GM18505 (cell line): ENCODE results near the gene CACNA1H.

Experiments used
- ATAC-seq: cut with Tn5 transposase; IDR thresholded peaks from one replicate; pipeline ENCODE4 v1.9.1; 2021; ENCODE audit not compliant: unreplicated experiment
- POLR2A ChIP-seq: IDR thresholded peaks from 4 replicates; pipeline ENCODE4 v1.6.1; 2011; ENCODE audit warnings: borderline replicate concordance; ENCODE audit not compliant: insufficient read depth, insufficient read length; ENCODE audit errors: extremely low read depth

Gene CACNA1H

DNA sequence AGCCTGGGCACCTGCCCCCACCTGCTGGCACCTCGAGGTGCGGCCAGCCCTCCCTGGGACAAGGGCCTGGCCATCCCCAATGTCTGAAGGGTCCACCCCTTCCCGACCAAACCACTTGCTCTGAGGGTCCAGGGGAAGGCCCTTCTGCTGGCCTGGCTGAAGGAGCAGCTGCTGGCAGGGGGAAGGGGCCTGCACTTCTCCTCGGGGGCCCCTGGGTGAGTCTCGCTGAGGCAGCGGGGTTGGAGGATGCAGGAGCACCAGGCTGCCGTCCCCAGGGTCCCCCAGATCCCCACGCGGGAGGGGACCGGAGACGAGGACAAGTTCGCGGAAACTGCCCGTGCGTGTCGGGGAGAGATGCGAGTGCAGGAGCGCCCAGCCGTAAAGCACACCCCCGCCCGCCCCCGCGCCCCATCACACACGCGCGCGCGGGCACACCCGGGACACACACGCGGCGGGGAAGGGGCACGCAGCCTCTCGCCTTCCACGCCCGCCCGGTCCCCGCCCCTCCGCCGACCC lies 725 bp upstream of the CACNA1H start:
- ATAC-seq: no peak
- no peak for TF ChIP-seq POLR2A

DNA sequence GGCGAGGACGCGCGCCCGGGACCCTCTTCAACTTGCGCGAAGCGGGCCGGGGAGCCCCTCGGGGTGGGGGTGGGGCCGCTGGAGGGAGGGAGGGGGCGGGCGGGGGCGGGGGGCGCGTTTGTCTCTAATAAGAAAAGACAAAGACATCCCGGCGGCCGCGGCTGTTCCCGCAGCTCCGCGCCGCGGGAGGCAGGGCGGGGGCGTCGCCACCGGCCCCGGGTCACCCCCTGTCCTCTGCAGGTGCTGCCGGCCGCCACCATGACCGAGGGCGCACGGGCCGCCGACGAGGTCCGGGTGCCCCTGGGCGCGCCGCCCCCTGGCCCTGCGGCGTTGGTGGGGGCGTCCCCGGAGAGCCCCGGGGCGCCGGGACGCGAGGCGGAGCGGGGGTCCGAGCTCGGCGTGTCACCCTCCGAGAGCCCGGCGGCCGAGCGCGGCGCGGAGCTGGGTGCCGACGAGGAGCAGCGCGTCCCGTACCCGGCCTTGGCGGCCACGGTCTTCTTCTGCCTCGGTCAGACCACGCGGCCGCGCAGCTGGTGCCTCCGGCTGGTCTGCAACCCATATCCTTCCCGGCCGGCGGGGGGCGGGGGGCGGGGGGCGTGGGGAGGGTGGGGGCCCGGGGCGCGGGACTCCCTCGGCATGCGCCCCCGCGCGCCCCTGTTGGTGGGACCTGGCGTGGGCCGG lies 714 bp downstream of the CACNA1H start:
- no peak for TF ChIP-seq POLR2A
- no peak for ATAC-seq

DNA sequence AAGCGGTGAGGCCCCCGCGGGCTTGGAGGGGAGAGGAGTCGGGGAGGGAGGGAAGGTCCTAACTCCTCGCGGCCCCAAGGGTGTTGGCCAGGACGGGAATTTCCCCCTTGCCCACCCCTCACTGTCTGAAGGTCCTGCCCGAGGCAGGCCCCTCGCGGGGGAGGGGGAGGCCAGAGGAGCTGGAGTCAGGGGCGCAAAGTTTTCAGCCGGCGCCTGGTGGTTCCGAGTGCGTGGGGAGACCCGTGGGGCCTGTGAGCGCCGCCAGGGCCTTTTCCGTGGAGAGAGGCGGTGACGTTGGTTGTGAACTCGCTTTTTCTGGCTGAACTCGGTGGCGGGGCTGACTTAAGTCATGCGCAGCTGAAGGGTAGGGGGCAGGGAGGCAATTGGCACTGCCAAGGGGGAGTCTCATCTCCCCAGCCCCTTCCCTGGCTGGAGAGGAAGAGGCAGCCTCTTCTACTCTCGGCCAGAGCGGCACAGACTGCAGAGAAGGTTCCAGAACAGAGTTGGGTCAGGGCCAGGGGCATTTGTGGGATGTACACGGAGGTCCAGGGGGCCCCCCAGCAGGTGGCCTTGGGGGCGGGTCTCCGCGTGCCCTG lies 1.5 kb downstream of the CACNA1H start:
- no peak for TF ChIP-seq POLR2A
- no peak for ATAC-seq

DNA sequence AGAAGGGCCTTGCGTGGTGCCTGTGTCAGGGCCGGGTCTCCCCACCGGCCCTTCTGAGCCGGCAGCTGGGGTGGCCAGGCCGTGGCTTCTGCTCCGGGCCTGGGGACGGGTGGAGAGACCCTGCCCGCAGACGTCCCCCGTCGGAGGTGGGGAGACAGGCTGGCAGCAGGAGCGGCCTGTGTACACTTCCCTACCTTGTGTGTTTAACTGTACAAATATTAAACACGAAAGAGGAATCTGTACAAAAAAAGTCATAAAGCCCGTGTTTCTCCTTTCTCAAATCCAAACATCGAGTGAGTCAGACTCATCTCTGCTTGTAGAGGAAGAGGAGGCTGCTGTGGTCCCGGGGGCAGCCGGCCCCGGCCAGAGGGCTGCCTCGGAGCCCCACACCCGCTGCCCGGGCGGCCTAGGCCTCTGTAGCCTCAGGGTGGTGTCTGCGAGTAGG lies 2.0 kb downstream of the CACNA1H start:
- no peak for TF ChIP-seq POLR2A
- ATAC-seq: no peak

DNA sequence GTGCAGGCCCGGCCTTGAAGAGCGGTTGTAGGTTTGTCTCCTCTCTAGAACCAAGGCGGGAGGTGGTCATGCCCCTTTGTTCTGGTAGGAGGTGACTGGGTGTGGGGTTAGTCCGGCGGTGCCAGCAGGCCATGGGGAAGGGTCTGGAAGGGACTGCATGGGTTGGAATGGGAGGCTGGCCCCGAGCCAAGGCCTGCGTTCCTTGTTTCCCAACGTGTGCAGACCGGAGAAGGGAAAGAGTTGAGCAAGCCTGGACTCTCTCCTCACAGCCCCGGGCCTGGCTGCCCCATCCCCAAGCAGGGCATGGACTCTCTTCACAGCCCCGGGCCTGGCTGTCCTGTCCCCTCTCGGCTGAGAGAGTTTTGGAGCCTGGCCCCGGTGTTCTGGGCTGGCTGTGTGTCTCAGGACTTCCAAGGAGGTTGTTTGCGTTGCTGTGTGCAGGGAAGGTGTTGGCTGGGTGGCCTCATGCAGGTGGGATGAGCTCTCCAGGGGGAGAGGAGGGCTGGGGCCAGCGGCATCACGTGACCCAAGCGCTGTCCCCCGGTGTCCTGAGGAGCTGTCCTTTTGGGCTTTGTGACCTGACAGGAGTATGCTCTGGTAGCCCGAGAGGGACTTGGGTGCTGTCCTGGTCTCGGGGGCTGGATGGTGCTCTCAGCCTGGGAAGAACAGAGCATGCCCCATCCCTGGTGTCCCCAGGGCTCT lies 2.6 kb downstream of the CACNA1H start:
- no peak for TF ChIP-seq POLR2A
- no peak for ATAC-seq

DNA sequence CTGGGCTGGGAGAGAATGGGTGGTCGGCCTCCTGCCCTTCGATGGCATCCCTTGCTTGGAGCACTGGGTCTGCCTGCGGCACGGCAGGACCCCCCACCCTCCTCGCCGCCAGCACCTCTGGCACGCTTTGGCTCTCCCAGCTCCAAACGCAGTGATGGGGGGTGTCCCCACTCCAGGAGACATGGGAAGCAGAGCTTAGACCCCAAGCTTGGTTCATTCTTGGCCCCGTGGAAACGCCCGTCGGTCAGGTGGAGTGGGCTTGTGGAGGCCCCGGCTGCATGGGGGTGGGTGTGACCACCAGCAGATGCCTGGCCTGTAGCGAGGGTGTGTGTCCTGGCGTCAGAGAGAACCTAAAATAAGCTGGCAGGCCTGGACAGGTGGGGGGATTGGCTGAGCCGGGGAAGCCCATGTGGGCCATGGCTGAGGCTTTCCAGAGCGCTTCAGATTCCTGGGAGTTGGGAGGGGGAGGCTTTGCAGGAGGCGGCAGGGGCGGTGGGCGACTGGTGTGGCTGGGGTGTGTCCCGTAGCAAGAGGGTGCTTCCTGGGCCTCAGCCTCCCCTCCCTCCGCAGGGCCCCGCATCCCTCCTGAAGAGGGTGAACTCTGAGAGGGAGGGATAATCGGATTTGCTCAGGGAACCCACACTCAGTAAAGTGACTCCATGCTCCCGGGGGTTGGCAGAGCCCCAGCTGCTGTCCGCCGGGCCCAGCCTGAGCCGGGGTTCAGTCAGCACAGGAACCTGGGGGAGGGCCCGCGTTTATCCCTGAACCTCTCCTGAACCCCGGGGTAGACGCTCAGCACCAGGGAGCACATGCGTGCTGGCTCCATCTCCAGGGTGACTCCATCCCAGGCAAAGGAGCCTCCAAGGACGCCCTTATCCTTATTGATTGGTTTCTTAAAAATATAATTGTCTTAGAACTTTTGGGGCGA lies 3.4 kb downstream of the CACNA1H start:
- TF ChIP-seq POLR2A: no peak
- no peak for ATAC-seq

DNA sequence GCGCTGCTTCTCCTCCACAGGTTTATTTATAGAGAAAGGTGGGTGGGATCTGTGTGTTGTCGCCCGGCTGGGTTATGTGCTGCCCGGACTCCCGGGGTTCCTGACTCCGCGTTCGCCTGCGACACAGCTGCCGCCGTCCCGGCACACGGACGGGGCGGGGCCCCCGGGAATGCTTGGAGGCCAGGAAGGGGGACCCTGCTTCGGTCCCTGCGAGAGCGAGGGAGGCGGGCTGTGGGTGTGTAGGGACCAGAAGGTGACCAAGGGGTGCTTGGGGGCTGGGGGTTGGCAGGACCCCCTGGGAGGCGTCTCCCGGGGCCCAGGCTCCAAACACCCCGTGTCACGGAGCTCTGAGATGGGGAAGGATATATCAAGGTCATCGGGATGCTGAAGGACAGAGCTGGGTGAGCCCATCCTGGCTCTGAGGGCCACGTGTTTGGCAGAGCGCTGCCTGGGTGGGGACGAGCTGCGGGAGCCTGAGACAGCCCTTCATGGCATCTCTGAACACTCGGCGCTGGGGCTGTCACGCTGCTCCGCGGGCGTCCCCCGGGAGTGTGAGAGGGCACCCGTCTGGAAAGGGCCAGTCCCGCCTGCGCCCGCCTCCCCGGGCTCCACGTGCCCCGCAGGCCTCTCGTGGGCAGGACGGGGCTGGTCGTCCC lies 4.2 kb downstream of the CACNA1H start:
- ATAC-seq: no peak
- TF ChIP-seq POLR2A: no peak

DNA sequence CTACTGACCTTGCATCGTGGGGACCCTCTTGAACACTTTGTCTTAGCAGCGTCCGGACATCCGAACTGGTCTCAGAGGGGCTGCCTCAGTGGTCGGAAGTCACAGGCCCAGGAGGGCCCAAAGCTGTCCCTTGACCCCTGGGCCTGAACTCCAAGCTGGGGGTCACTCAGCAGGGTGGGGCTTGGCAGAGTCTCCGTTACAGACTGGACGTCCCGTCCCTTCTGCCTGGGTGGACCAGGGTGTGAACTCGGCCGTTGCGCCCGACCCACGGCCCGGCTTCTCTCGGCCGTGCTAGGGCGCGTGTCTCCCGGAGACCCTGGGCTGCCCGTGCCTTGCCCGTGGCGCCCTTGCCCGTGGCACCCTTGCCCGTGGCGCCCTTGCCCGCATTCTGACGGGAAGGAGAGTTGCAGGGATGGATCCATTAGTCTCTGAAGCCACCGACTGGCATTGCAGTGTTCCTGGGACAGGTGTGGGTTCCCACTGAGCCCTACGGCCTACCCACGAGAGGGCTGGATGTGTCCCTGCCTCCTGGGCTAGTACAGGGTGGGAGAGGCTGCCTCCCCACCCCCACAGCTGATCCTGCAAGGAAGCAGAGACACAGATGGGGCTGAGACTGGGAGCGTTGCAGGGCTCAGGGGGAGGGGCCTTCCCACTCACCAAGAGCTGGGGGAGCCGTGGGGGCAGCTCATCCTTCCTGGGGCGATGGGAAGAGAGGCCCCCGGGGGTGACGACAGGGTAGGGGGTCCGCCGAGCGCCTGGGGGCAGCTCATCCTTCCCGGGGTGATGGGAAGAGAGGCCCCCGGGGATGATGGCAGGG lies 4.9 kb downstream of the CACNA1H start:
- TF ChIP-seq POLR2A: no peak
- ATAC-seq: no peak

DNA sequence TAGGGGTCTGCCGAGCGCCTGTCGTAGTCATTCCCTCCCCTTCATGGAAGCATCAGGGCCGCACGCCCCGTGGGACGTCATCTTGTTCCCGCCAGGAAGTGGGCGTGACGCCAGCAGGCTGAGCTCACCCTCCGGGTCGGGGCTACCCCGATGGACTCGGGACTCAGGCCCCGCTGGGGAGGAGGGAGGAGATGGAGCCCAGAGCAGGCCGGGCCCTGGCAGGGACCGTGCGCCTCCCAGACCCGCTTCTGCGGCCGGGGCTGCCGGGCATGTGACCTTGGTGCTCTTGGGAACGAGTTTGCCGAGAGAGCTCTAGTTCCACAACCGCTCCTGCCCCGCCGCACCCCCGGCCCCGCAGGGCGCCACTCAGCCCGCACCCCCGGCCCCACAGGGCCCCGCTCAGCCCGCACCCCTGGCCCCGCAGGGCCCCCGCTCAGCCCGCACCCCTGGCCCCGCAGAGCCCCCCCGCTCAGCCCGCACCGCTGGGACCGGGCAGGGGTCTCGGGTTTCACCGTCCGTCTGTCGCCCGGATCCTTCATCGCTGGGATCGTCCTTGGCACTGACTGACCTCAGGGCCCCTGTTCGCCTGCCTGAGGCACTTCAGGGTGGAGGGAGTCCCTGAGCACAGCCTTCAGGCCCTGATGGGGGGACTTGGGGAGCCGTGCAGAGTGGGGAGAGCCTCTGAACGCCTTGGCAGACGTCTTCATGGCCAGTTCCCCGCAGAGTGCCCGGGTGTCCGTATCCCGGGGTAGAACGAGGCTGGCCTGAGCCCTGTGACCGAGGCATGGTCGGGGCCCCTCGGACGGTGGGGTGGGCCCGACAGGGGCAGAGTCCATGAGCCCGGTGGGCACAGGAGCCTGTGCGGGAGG lies 5.8 kb downstream of the CACNA1H start:
- ATAC-seq: no peak
- no peak for TF ChIP-seq POLR2A

DNA sequence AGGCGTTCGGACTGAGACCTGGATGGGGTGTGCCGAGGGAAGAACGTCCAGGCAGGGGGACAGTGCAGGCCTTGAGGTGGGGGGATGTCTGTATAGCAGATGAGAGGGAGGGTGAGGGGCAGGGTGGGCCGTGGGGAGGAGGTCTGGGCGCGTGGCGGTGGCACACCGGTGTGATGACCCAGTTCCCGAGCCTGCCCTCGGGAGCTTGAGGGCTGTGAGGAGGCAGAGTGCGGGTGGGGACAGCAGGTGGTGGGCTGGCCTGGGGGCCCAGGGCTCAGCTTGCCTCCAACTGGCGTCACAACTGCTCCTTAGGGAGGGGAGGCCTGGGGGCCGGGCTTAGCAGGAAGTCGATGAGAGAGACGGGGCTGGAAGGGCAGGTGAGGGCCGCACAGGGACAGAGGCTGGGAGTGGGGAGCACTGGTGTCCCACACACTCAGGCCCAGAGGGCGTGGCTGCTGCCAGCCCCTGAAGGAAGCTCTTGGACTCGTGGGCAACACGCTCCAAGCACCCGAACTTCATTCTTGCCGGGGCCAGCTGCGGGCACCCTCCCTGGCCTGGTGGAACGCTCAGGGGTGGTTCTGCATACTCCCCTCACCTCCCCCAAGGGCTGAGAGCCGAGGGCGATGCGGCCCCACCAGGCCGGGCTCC lies 6.5 kb downstream of the CACNA1H start:
- ATAC-seq: no peak
- TF ChIP-seq POLR2A: no peak
